LNCaP clone FGC (cell line): ENCODE results near the gene ROS1.
A peak's percentile ranks its signal among the peaks of the same experiment; 100 is the strongest.

Source experiments
- DNase-seq: peaks from one replicate; pipeline ENCODE4 v3.0.0-alpha.2; 2011; ENCODE audit warnings: low read depth
- H3K4me3 ChIP-seq: 2 replicates; pipeline ENCODE4 v1.5.1; 2011; ENCODE audit warnings: mild to moderate bottlenecking, low read depth, low read length, control low read depth
- CTCF ChIP-seq: IDR thresholded peaks from 2 replicates; pipeline ENCODE4 v1.5.1; 2012; ENCODE audit warnings: mild to moderate bottlenecking; ENCODE audit not compliant: control insufficient read depth, insufficient read depth; ENCODE audit errors: extremely low read depth

The ROS1 gene

GRCh38 chr6:117304446-117304845 lies 121.3 kb downstream of the ROS1 start:
- no peak for DNase-seq
- no peak overlapping the region for H3K4me3 ChIP-seq
- TF ChIP-seq CTCF, result no peak

- H3K4me3 ChIP-seq, result no peak overlapping the region
- DNase-seq, result no peak
- no peak for TF ChIP-seq CTCF
These were observed 122.4 kb downstream of the ROS1 start for GRCh38 chr6:117303323-117303722.

- TF ChIP-seq CTCF, result no peak
- no peak overlapping the region for H3K4me3 ChIP-seq
- DNase-seq, result no peak
These were observed 126.8 kb downstream of the ROS1 start for GRCh38 chr6:117298941-117299340.

GRCh38 chr6:117290173-117290846 lies 135.4 kb downstream of the ROS1 start:
- TF ChIP-seq CTCF, result no peak
- peak; percentile 40 for DNase-seq
- no peak overlapping the region for H3K4me3 ChIP-seq

- no peak for DNase-seq
- TF ChIP-seq CTCF, result no peak
- H3K4me3 ChIP-seq, result no peak overlapping the region
These were observed 137.5 kb downstream of the ROS1 start for GRCh38 chr6:117288083-117288715.

- DNase-seq, result no peak
- no peak overlapping the region for H3K4me3 ChIP-seq
- TF ChIP-seq CTCF, result peak; percentile 43
These were observed 144.8 kb downstream of the ROS1 start for GRCh38 chr6:117280922-117281321.
